Fibroblast of mammary gland (primary cell): ENCODE measurements around the gene ASIC3.

Experiments
- DNase-seq: peaks from one replicate; pipeline ENCODE4 v3.0.0-alpha.2; 2010; ENCODE audit warnings: low read depth
- H3K4me3 ChIP-seq: 2 replicates; pipeline ENCODE4 v1.5.1; 2011; ENCODE audit warnings: low read depth, mild to moderate bottlenecking, low read length, moderate library complexity; ENCODE audit not compliant: control insufficient read depth
- CTCF ChIP-seq: conservative IDR thresholded peaks from 2 replicates; pipeline ENCODE4 v1.5.1; 2011; ENCODE audit warnings: low read depth, low read length, inconsistent platforms; ENCODE audit not compliant: control insufficient read depth, insufficient read depth

Gene ASIC3

GRCh38 chr7:151064993-151065392 lies 16.7 kb downstream of the ASIC3 start:
- H3K4me3 ChIP-seq, result no peak overlapping the region
- DNase-seq, result no peak
- TF ChIP-seq CTCF, result no peak

GRCh38 chr7:151065516-151065915 lies 17.2 kb downstream of the ASIC3 start:
- DNase-seq, result no peak
- TF ChIP-seq CTCF, result no peak
- no peak overlapping the region for H3K4me3 ChIP-seq

- DNase-seq, result no peak
- no peak for TF ChIP-seq CTCF
- H3K4me3 ChIP-seq, result no peak overlapping the region
Measured at GRCh38 chr7:151066273-151066974, 18.1 kb downstream of the ASIC3 start.

- no peak overlapping the region for H3K4me3 ChIP-seq
- TF ChIP-seq CTCF, result no peak
- DNase-seq, result no peak
Measured at GRCh38 chr7:151068069-151068773, 19.9 kb downstream of the ASIC3 start.

- no peak for DNase-seq
- TF ChIP-seq CTCF, result no peak
- H3K4me3 ChIP-seq, result no peak overlapping the region
Measured at GRCh38 chr7:151069841-151070573, 21.7 kb downstream of the ASIC3 start.

- DNase-seq, result no peak
- TF ChIP-seq CTCF, result no peak
- no peak overlapping the region for H3K4me3 ChIP-seq
Measured at GRCh38 chr7:151070574-151070960, 22.2 kb downstream of the ASIC3 start.
